Progenitor cell of endocrine pancreas (in vitro differentiated cells): ENCODE results near the gene TMEM150A. TPM values are rescaled to one million over a fixed set of nuclear protein-coding genes. Genes with fewer than 3 reads are reported as not detected.
"Not testable (repeated sequence)": the region's sequence is repeated elsewhere in the genome, so short reads cannot be mapped to it uniquely, and the experiment has no call there.

Source experiments
- DNase-seq: peaks from one replicate; pipeline ENCODE4 v3.0.0; 2021; ENCODE audit warnings: low spot score; ENCODE audit not compliant: unreplicated experiment
- H3K27ac Mint-ChIP-seq: 2 replicates; pipeline ENCODE4 v1.8.0; 2021; ENCODE audit warnings: mild to moderate bottlenecking, moderate library complexity, mixed read lengths
- H3K27me3 Mint-ChIP-seq: 2 replicates; pipeline ENCODE4 v1.8.0; 2021; ENCODE audit warnings: mixed read lengths
- H3K36me3 Mint-ChIP-seq: 2 replicates; pipeline ENCODE4 v1.8.0; 2022; ENCODE audit warnings: mixed read lengths; ENCODE audit not compliant: insufficient read depth
- H3K4me1 Mint-ChIP-seq: 2 replicates; pipeline ENCODE4 v1.8.0; 2021; ENCODE audit warnings: low read depth, mixed read lengths
- H3K4me3 Mint-ChIP-seq: 2 replicates; pipeline ENCODE4 v1.8.0; 2021; ENCODE audit warnings: low read depth, mild to moderate bottlenecking, moderate library complexity, mixed read lengths
- H3K9me3 Mint-ChIP-seq: 2 replicates; pipeline ENCODE4 v1.8.0; 2021; ENCODE audit warnings: low read depth, mixed read lengths
- CTCF ChIP-seq: fragments of 200-600 bp; sonication (generic); IDR thresholded peaks from one replicate; pipeline ENCODE4 v1.5.0; 2021; ENCODE audit warnings: antibody characterized with exemption, mild to moderate bottlenecking; ENCODE audit not compliant: unreplicated experiment
- total RNA-seq: library from RNA; stranded (reverse); gene quantifications from 2 replicates; pipeline ENCODE4 v1.2.1, GENCODE V29; 2021

Gene TMEM150A
- total RNA-seq, 1 donor from 2014 or later, result 26.0 TPM

DNA sequence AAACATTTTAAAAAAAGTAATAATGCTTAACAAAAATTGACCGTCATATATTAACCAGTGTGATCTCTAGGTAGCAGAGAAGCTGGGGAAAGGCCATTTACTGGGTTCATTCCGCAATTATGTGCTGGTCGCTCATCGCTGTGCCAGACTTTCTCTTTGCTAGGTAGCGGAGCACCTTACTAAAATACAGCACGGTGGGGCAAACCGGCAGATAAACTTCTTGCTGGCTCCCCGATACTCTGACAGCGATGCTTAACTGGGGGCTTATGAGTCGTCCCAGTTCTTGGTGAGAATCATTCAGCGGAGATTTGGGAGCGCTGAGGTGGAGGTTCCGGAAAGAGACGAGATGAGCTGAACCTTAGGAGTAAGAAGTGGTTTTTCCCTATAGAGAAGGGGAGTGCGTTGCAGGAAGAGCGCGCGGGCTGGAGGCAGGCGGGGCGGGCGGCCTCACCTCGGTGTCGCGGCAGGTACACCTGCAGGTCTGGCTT is 8.8 kb upstream of the TMEM150A start:
- Mint-ChIP-seq H3K9me3 (no peaks in the 10 kb centered on the region), H3K27ac (peak overlapping the region; percentile 96), H3K4me3 (peak overlapping the region; percentile 94), H3K36me3 (peaks cover 9% of the 10 kb centered on the region), H3K27me3 (no peaks in the 10 kb centered on the region), H3K4me1 (peaks cover 7% of the 10 kb centered on the region)
- no peak for DNase-seq
- TF ChIP-seq CTCF, result no peak

DNA sequence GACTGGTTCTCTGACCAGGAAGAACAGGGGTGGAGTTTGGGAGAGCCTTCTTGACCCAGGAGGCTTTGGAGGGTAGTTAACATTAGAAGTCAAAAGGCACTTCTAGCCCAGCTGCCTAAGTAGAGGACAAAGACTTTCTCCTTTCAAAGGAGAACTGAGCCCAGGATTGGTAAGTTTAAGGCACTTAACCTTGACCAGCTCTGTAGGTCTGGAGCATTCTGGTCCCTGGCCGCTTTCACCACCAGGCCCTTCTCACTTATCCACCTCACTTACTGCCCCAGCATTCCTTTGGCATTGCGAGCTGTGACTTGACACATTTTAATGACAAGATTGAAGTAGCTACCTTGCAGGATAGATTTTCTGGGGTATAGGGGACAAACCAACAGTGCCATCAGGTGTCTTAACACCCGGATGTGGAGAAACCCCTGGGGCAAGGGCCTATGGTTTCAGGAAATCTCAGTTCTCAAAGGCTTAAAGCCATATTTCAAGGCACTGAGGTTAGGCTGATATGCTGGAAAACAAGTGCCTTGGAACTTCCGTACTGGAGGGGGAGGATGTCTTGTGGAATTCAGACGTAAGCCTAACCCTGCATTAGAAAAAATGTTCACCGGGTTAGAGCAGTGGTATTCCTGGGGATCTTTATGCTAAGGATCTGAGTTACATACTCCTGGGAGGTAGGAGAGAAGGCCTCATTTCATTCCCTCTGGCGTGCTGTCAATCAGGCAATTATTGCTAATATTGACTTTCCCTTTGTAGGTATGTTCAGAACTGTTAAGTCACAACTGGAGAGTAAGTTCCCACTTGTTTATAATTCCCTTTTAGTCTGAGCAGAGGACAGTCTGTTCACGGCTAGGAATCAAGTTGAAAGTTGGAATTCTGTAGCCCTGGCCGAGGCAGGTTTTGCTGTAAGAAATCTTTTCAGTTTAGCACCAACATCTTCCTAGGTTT is 5.0 kb upstream of the TMEM150A start:
- Mint-ChIP-seq H3K4me3 (no peak overlapping the region), H3K36me3 (peaks cover 9% of the 10 kb centered on the region), H3K27ac (peak overlapping the region; percentile 56), H3K4me1 (peaks cover 15% of the 10 kb centered on the region), H3K27me3 (no peaks in the 10 kb centered on the region), H3K9me3 (no peaks in the 10 kb centered on the region)
- TF ChIP-seq CTCF, result no peak
- DNase-seq, result no peak

DNA sequence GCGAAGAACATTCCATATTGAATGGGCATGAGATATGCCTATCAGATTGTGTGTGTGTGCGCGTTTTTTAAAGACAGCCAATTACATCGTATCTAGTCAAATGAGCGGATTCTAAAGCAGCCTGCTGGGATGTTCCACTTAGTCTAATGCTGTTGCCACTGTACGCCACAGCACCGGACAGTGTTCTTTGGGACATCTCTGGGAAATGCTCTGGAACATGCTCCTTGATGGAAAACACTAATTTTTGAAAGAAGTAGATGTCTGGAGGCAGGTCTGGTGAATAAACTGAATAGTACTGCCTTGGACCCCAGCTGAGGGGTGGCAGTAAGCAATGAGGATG is 3.6 kb upstream of the TMEM150A start:
- no peak overlapping the region for H3K4me3 Mint-ChIP-seq
- H3K9me3 Mint-ChIP-seq, result no peaks in the 10 kb centered on the region
- H3K36me3 Mint-ChIP-seq, result peaks cover 9% of the 10 kb centered on the region
- no peak for TF ChIP-seq CTCF
- no peak overlapping the region for H3K27ac Mint-ChIP-seq
- DNase-seq, result no peak
- no peaks in the 10 kb centered on the region for H3K27me3 Mint-ChIP-seq
- H3K4me1 Mint-ChIP-seq, result peaks cover 18% of the 10 kb centered on the region

DNA sequence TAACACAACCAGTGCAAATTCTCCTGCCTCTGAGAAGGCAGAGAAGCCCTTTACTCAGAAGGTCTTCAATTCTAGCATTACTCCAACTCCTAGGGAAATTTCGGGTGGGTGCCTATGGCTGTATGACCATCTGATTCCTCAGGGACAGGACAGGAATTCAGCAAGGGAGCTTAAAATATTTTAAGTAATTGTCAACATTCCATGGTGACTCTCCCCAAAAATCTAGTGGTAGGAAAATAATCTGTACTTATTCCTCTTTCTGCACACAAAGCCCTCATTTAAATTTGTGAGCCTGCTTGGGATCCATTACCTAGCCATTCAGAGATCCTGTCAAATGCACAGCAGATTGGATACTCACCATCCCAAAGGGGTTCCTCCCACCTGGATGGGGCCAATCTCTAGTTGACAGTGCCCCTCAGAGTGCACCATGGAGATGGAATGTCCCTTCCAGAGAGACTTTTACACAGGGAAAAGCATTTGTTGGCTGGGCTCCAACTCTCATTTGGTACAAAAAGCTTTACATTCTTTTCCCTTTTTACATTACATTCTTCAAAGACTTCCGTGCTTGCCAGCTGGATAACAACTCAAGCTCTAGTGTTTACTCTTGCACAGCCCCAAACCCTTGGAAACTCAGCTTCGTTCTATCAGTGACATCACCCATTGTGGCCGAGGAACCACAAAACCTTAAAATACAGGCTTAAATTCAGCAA is 3.1 kb upstream of the TMEM150A start:
- H3K4me1 Mint-ChIP-seq, result peaks cover 18% of the 10 kb centered on the region
- DNase-seq, result no peak
- H3K9me3 Mint-ChIP-seq, result no peaks in the 10 kb centered on the region
- H3K36me3 Mint-ChIP-seq, result peaks cover 9% of the 10 kb centered on the region
- TF ChIP-seq CTCF, result no peak
- H3K27me3 Mint-ChIP-seq, result no peaks in the 10 kb centered on the region
- H3K27ac Mint-ChIP-seq, result no peak overlapping the region
- H3K4me3 Mint-ChIP-seq, result no peak overlapping the region

DNA sequence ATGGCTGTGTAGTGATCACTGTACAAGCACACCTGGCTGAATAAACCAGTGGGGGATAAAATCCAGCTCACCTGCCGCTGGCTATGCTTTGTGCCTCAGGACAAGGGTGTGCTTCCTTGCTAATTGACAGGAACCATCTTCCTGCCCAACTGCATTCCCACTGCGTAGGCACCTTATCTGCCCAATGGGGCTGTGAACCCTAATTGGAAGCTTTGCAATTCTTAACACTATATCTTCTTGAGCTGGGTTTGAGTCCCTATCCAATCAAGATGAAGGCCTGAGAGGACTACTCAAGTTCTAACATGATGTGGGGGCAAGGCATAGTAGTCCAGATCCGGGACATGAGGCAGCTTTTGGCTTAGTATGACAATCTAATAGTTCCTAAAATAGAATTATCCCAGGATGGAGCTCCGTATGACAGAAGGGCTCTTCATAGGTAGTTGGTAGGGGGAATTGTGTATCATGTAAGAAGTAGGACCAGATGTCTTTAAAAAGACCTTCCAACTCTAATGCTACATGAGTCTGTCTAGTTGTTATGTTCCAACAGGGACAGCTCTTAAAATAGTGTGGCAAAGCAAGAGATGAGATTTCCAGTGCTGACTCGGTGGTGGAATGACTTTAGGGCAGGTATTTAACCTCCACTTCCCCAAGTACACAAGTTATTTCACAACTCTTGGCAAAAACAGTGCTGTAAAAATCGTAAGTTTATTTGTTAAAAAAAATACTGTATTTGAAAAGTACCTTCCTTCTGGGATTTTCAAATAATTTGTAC is 2.3 kb upstream of the TMEM150A start:
- Mint-ChIP-seq H3K4me3 (peak overlapping the region; percentile 24), H3K27ac (no peak overlapping the region), H3K36me3 (peaks cover 6% of the 10 kb centered on the region), H3K9me3 (no peaks in the 10 kb centered on the region), H3K27me3 (no peaks in the 10 kb centered on the region), H3K4me1 (peaks cover 15% of the 10 kb centered on the region)
- no peak for TF ChIP-seq CTCF
- DNase-seq, result no peak

GRCh38 chr2:85604133-85604444 is 1.6 kb upstream of the TMEM150A start:
- H3K36me3 Mint-ChIP-seq, DNase-seq, H3K27ac Mint-ChIP-seq, H3K9me3 Mint-ChIP-seq, H3K27me3 Mint-ChIP-seq: not testable (repeated sequence)
- peak overlapping the region; percentile 80 for H3K4me3 Mint-ChIP-seq
- peaks cover 15% of the 10 kb centered on the region for H3K4me1 Mint-ChIP-seq
